Activated naive CD8-positive, alpha-beta T cell treated with anti-CD3 and anti-CD28 coated beads, Interleukin-2, amount 10 ng/mL, durations not matched to agents 7 days and 5 days (primary cell): ENCODE measurements around the gene TCF7. TPM values are rescaled to one million over a fixed set of nuclear protein-coding genes. Genes with fewer than 3 reads are reported as not detected.

Source experiments
- total RNA-seq, 2 experiments: library from RNA; stranded (reverse); gene quantifications; one replicate each; pipeline ENCODE4 v1.2.3, GENCODE V29; 2021

Gene TCF7
- total RNA-seq, 2 experiments from 2014 or later = 283 to 315 TPM

Other genes with a start within 250 kb of the TCF7 start
- 10 to 100 TPM; 19.1 to 24.8 TPM for gene C5orf15, start 146.1 kb upstream of the TCF7 start, total RNA-seq
- 100 to 1,000 TPM; 194 to 199 TPM for gene VDAC1, start 109.7 kb upstream of the TCF7 start, total RNA-seq
- 100 to 1,000 TPM; 193 to 206 TPM for gene SKP1, start 62.3 kb downstream of the TCF7 start, total RNA-seq
- 100 to 1,000 TPM; 122 to 129 TPM for gene PPP2CA, start 111.4 kb downstream of the TCF7 start, total RNA-seq